SU-DHL-6 (cell line): ENCODE data around the gene VAPB.

Source experiments
- H2AFZ ChIP-seq: fragments of 200-600 bp; sonication (generic); 2 replicates; pipeline ENCODE4 v1.6.1; 2014; ENCODE audit warnings: low read depth, mild to moderate bottlenecking, moderate library complexity, mixed read lengths, antibody characterized with exemption, low read length; ENCODE audit not compliant: severe bottlenecking
- H3F3A ChIP-seq: fragments of 200-600 bp; shearing (Covaris generic); 2 replicates; pipeline ENCODE4 v1.6.0; 2016; ENCODE audit warnings: antibody characterized with exemption, mild to moderate bottlenecking; ENCODE audit not compliant: insufficient read depth
- H3K27ac ChIP-seq: fragments of 200-600 bp; sonication (generic); 2 replicates; pipeline ENCODE4 v1.5.1; 2016; ENCODE audit warnings: low read depth, mild to moderate bottlenecking, low read length, moderate library complexity, mixed read lengths
- H3K27me3 ChIP-seq: fragments of 200-600 bp; sonication (generic), shearing (Covaris generic); 2 replicates; pipeline ENCODE4 v1.6.0; 2014; ENCODE audit warnings: mild to moderate bottlenecking, low read length
- H3K36me3 ChIP-seq: fragments of 200-600 bp; sonication (generic); 2 replicates; pipeline ENCODE4 v1.6.1; 2014; ENCODE audit warnings: mild to moderate bottlenecking, low read length, mixed read lengths
- H3K4me2 ChIP-seq: fragments of 300-600, 200-600 bp; shearing (Covaris generic), sonication (generic); 2 replicates; pipeline ENCODE4 v1.6.0; 2014; ENCODE audit warnings: low read length, low read depth, mild to moderate bottlenecking; ENCODE audit not compliant: poor library complexity, severe bottlenecking
- H3K4me3 ChIP-seq: fragments of 200-600 bp; sonication (generic); 2 replicates; pipeline ENCODE4 v1.5.1; 2014; ENCODE audit warnings: antibody characterized with exemption, low read length, mild to moderate bottlenecking, mixed read lengths; ENCODE audit not compliant: insufficient read depth, poor library complexity, severe bottlenecking
- H3K79me2 ChIP-seq: fragments of 200-600 bp; sonication (generic); 2 replicates; pipeline ENCODE4 v1.6.1; 2014; ENCODE audit warnings: mild to moderate bottlenecking, low read length, moderate library complexity; ENCODE audit not compliant: insufficient read depth
- H3K9ac ChIP-seq: fragments of 200-600 bp; sonication (generic); 2 replicates; pipeline ENCODE4 v1.7.0; 2014; ENCODE audit warnings: mild to moderate bottlenecking, low read length
- H3K9me2 ChIP-seq: fragments of 200-600 bp; sonication (generic); replicated peaks from 2 replicates; pipeline ENCODE4 v1.6.1; 2014; ENCODE audit warnings: low read length; ENCODE audit not compliant: insufficient read depth
- H3K9me3 ChIP-seq: fragments of 200-600 bp; sonication (generic); 2 replicates; pipeline ENCODE4 v1.6.1; 2014; ENCODE audit warnings: low read length, mixed read lengths; ENCODE audit not compliant: insufficient read depth
- H4K20me1 ChIP-seq: fragments of 200-600 bp; sonication (generic); 2 replicates; pipeline ENCODE4 v1.6.1; 2014; ENCODE audit warnings: low read depth, mild to moderate bottlenecking, antibody characterized with exemption, low read length, moderate library complexity, mixed read lengths
- CTCF ChIP-seq: fragments of 200-600 bp; sonication (generic); IDR thresholded peaks from one replicate; pipeline ENCODE4 v1.5.1; 2017; ENCODE audit warnings: antibody characterized with exemption, mild to moderate bottlenecking, low read length, moderate library complexity; ENCODE audit not compliant: insufficient read depth, poor library complexity, severe bottlenecking
- EZH2phosphoT487 ChIP-seq: fragments of 200-600 bp; sonication (generic), shearing (Covaris generic); conservative IDR thresholded peaks from 2 replicates; pipeline ENCODE4 v1.6.1; 2018; ENCODE audit warnings: mild to moderate bottlenecking, antibody characterized with exemption, low read length, moderate library complexity, mixed read lengths

VAPB gene

GRCh38 chr20:58397429-58397828 lies 8.4 kb downstream of the VAPB start:
- no peak overlapping the region for H2AFZ ChIP-seq
- H3K9me3 ChIP-seq = no peaks in the 10 kb centered on the region
- no peak for TF ChIP-seq CTCF
- no peak for TF ChIP-seq EZH2phosphoT487
- H3K4me2 ChIP-seq = no peak overlapping the region
- peaks cover 100% of the 10 kb centered on the region for H3K79me2 ChIP-seq
- H3K36me3 ChIP-seq = no peaks in the 10 kb centered on the region
- no peaks in the 10 kb centered on the region for H3K27me3 ChIP-seq
- H3K4me3 ChIP-seq = no peak overlapping the region
- no peaks in the 10 kb centered on the region for H3F3A ChIP-seq
- H3K9me2 ChIP-seq = no peaks in the 10 kb centered on the region
- no peak overlapping the region for H3K9ac ChIP-seq
- peaks cover 36% of the 10 kb centered on the region for H4K20me1 ChIP-seq
- H3K27ac ChIP-seq = no peak overlapping the region

DNA sequence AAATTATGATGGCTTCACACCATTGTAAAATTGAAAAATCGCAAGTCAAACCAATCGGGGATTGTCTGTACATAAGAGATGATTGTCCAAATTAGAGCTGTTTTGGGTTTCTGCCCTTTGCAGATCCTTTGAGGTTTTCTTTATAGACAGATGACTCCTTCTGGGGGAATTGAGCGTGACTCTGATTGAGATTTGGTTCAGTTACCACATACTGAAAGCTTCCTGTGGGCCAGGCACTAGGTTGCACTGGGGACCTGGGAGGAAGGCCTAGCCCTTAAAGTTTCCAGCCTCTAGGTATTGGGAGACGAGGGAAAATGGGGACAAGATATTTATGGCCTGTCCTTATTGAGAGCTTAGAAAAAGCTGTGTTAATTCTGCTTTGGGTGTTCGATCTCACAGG lies 9.2 kb downstream of the VAPB start:
- peaks cover 100% of the 10 kb centered on the region for H3K79me2 ChIP-seq
- no peaks in the 10 kb centered on the region for H3K9me3 ChIP-seq
- H3K9ac ChIP-seq = no peak overlapping the region
- no peak for TF ChIP-seq EZH2phosphoT487
- no peak for TF ChIP-seq CTCF
- no peak overlapping the region for H3K4me3 ChIP-seq
- no peak overlapping the region for H2AFZ ChIP-seq
- no peaks in the 10 kb centered on the region for H3K9me2 ChIP-seq
- H3F3A ChIP-seq = 0 out of 2 replicates have a peak, but pooled peaks cover 3% of the 10 kb centered on the region
- no peak overlapping the region for H3K27ac ChIP-seq
- peaks cover 39% of the 10 kb centered on the region for H4K20me1 ChIP-seq
- H3K4me2 ChIP-seq = no peak overlapping the region
- no peaks in the 10 kb centered on the region for H3K36me3 ChIP-seq
- H3K27me3 ChIP-seq = no peaks in the 10 kb centered on the region

- H3K79me2 ChIP-seq = peaks cover 100% of the 10 kb centered on the region
- H3K9ac ChIP-seq = no peak overlapping the region
- H4K20me1 ChIP-seq = peaks cover 38% of the 10 kb centered on the region
- 0 out of 2 replicates have a peak, but pooled peaks cover 4% of the 10 kb centered on the region for H3F3A ChIP-seq
- H3K9me2 ChIP-seq = no peaks in the 10 kb centered on the region
- no peak overlapping the region for H3K4me2 ChIP-seq
- no peak overlapping the region for H2AFZ ChIP-seq
- no peaks in the 10 kb centered on the region for H3K27me3 ChIP-seq
- H3K27ac ChIP-seq = no peak overlapping the region
- H3K36me3 ChIP-seq = no peaks in the 10 kb centered on the region
- H3K4me3 ChIP-seq = no peak overlapping the region
- no peaks in the 10 kb centered on the region for H3K9me3 ChIP-seq
- no peak for TF ChIP-seq EZH2phosphoT487
- TF ChIP-seq CTCF = no peak
Observed at GRCh38 chr20:58399926-58400325, 10.9 kb downstream of the VAPB start.
